IPS-18a (cell line): ENCODE measurements around the gene PLSCR2.

Experiments used
- H3K27ac ChIP-seq: one replicate; pipeline ENCODE4 v1.5.1; 2013; ENCODE audit warnings: low read length
- H3K27me3 ChIP-seq: one replicate; pipeline ENCODE4 v1.6.1; 2013; ENCODE audit warnings: mild to moderate bottlenecking, low read length; ENCODE audit not compliant: control insufficient read depth, insufficient read depth
- H3K36me3 ChIP-seq: one replicate; pipeline ENCODE4 v1.6.1; 2013; ENCODE audit warnings: low read depth, low read length; ENCODE audit not compliant: control insufficient read depth
- H3K4me1 ChIP-seq: one replicate; pipeline ENCODE4 v1.6.1; 2013; ENCODE audit warnings: low read depth, low read length; ENCODE audit not compliant: control insufficient read depth
- H3K4me3 ChIP-seq: one replicate; pipeline ENCODE4 v1.5.1; 2013; ENCODE audit warnings: low read length
- H3K9ac ChIP-seq: one replicate; pipeline ENCODE4 v1.6.1; 2013; ENCODE audit warnings: mild to moderate bottlenecking, low read length, moderate library complexity
- H3K9me3 ChIP-seq: one replicate; pipeline ENCODE4 v1.6.1; 2013; ENCODE audit warnings: low read depth, low read length; ENCODE audit not compliant: control insufficient read depth

PLSCR2 gene

DNA sequence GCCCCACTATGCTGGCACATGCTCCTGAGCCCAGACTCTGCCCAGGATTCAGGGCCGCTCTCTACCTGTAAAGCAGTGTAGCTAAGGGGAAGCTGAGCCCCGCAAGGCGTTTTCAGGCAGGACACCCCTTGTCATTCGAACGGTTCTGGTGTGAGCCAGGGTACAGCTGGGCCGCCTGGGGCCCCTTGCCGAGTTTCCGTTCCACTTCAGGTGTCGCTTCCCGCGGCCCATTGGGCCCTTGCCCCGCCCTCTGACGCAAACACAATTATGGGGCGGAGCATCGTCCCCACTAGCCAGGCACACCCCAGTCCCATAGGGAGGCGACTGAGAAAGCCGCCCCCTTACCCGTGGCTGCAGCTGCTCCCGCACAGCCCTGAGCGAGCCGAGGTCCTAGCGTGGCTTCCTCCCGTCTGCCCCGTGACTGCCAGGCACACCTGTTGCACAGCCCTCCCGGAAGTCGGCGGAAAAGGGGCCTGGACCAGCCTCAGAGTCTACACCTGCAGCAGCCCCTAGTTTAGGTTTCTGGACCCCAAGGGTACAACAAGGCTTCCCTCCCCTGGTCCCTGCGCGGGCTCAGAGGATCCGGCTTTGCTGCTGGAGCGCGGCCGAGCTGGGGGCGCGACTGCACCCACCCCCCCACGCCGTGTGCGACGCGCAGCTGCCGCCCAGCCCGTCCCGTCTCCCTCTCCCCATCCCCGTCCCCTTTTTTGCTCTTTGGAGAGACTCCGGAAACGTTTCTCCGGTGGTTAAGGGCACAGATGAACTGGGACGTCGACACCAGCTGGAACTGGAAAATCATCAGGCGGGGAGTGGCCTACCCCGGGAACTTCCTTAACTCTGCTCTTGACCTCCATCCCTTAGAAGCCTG, at the start of gene PLSCR2:
Gene PLSCR2, minus strand, starts transcription at position 412 of the 868 bp plus-strand sequence. CDS start 9,657 bp downstream, outside the sequence.
- Histone ChIP-seq H3K4me1 (no peaks in the 10 kb centered on the region), H3K27ac (no peak within 1 kb of the TSS), H3K9ac (no peak within 1 kb of the TSS), H3K4me3 (no peak within 1 kb of the TSS), H3K27me3 (no peaks in the 10 kb centered on the region), H3K36me3 (no peaks in the 10 kb centered on the region), H3K9me3 (no peaks in the 10 kb centered on the region)

- no peaks in the 10 kb centered on the region for H3K9me3 ChIP-seq
- no peaks in the 10 kb centered on the region for H3K36me3 ChIP-seq
- H3K4me3 ChIP-seq = no peak overlapping the region
Measured at GRCh38 chr3:146517684-146518435, 48.5 kb upstream of the PLSCR2 start.

GRCh38 chr3:146513386-146514051, 44.2 kb upstream of the PLSCR2 start:
- no peak overlapping the region for H3K9ac ChIP-seq
- H3K36me3 ChIP-seq = no peaks in the 10 kb centered on the region
- no peak overlapping the region for H3K4me3 ChIP-seq
- no peaks in the 10 kb centered on the region for H3K27me3 ChIP-seq
- no peak overlapping the region for H3K27ac ChIP-seq
- H3K9me3 ChIP-seq = no peaks in the 10 kb centered on the region
- H3K4me1 ChIP-seq = peaks cover 15% of the 10 kb centered on the region

More at GRCh38 chr3:146517684-146518435, 48.5 kb upstream of the PLSCR2 start:
- Histone ChIP-seq H3K9ac (no peak overlapping the region), H3K4me1 (peaks cover 15% of the 10 kb centered on the region), H3K27ac (no peak overlapping the region), H3K27me3 (no peaks in the 10 kb centered on the region)

DNA sequence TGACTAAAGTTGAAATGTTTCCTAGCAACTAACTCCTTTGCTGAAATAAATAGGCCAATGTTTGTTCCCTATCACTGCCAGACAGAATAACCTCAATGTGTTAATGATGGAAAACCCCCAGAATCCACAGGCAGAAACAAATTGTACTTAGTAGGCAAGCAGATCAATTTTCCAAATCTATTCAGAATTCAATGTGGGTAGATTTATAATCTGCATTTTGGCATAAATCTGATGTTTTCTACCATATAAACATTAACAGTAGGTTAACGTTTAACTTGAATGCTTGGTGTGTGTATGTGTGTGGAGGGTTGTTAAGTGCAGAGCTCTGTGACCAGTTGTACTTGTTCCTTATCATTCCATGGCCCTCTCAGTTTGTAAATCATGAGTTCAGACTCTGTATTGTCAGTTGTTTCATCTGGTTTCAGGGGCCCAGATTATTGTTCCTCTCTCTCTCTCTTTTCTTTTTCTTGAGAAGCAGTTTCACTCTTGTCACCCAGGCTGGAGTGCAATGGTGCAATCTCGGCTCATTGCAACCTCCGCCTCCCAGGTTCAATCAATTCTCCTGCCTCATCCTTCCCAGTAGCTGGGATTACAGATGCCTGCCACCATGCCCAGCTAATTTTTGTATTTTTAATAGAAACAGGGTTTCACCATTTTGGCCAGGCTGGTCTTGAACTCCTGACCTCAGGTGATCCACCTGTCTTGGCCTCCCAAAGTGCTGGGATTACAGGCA, 42.2 kb upstream of the PLSCR2 start:
- Histone ChIP-seq H3K36me3 (no peaks in the 10 kb centered on the region), H3K9me3 (no peaks in the 10 kb centered on the region), H3K9ac (no peak overlapping the region), H3K4me1 (peaks cover 30% of the 10 kb centered on the region), H3K27me3 (no peaks in the 10 kb centered on the region), H3K4me3 (no peak overlapping the region), H3K27ac (no peak overlapping the region)

DNA sequence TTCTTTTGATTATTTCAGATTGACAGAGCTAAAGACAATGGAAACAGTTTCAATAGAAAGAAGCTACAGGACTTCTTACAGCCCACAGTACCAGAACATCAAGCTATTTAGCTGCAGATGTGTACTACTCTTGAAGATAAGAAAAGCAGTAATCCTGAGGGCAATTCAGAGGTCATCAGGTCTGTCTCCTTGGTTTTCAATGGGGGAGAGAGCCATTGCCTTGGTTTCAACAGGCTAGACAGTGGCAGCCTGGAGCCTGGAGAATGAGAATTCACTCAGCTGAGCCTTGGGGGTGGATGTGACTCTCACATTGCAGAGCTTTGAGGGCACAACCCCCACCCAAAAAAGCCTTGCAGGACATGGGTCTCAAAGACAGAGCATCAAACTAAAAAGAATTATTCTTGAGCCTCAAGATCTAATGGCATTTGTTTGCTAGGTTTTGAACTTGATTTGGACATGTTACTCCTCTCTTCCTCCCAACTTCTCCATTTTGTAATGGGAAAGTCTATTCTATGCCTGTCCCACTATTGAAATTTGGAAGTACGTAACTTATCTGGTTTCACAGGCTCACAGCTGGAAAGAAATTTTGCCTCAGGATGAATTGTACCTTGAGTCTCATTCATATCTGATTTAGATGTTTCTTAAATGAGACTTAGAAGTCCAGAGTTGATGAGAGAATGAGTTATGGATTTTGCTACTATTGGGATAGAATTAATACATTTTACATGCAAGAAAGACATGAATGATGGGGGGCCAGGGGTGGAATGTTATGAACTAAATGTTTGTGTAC, 38.2 kb upstream of the PLSCR2 start:
- no peak overlapping the region for H3K4me3 ChIP-seq
- H3K27ac ChIP-seq = no peak overlapping the region
- H3K27me3 ChIP-seq = no peaks in the 10 kb centered on the region
- H3K9me3 ChIP-seq = no peaks in the 10 kb centered on the region
- H3K4me1 ChIP-seq = peaks cover 48% of the 10 kb centered on the region
- no peaks in the 10 kb centered on the region for H3K36me3 ChIP-seq
- H3K9ac ChIP-seq = no peak overlapping the region

DNA sequence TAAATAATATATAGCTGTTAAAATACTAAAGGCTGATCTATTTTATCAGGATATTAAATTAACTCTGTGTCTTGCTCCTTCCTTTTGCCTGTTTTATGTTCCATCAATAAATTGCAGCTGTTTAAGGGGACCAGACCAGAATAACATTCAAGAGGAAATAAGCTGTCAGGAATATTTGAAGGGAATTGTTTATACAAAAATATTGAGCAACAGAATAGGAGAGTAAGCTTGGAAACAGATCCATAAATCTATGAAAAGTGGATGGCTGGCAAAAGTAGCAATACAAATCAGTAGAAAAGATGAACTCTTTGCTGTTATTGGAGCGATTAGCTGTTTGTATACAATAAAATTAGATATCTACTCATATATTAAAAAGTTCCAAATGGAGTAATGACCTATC, 36.2 kb upstream of the PLSCR2 start:
- Histone ChIP-seq H3K4me1 (peaks cover 47% of the 10 kb centered on the region), H3K4me3 (no peak overlapping the region), H3K9me3 (no peaks in the 10 kb centered on the region), H3K9ac (no peak overlapping the region), H3K36me3 (no peaks in the 10 kb centered on the region), H3K27me3 (no peaks in the 10 kb centered on the region), H3K27ac (no peak overlapping the region)

GRCh38 chr3:146504498-146505197, 35.3 kb upstream of the PLSCR2 start:
- Histone ChIP-seq H3K27ac (peak overlapping the region; percentile 57), H3K9ac (no peak overlapping the region), H3K9me3 (no peaks in the 10 kb centered on the region), H3K4me1 (peaks cover 47% of the 10 kb centered on the region), H3K4me3 (no peak overlapping the region), H3K27me3 (no peaks in the 10 kb centered on the region), H3K36me3 (no peaks in the 10 kb centered on the region)

GRCh38 chr3:146503461-146504202, 34.3 kb upstream of the PLSCR2 start:
- Histone ChIP-seq H3K4me1 (peaks cover 47% of the 10 kb centered on the region), H3K4me3 (no peak overlapping the region), H3K9me3 (no peaks in the 10 kb centered on the region), H3K9ac (no peak overlapping the region), H3K27ac (no peak overlapping the region), H3K36me3 (no peaks in the 10 kb centered on the region), H3K27me3 (no peaks in the 10 kb centered on the region)

DNA sequence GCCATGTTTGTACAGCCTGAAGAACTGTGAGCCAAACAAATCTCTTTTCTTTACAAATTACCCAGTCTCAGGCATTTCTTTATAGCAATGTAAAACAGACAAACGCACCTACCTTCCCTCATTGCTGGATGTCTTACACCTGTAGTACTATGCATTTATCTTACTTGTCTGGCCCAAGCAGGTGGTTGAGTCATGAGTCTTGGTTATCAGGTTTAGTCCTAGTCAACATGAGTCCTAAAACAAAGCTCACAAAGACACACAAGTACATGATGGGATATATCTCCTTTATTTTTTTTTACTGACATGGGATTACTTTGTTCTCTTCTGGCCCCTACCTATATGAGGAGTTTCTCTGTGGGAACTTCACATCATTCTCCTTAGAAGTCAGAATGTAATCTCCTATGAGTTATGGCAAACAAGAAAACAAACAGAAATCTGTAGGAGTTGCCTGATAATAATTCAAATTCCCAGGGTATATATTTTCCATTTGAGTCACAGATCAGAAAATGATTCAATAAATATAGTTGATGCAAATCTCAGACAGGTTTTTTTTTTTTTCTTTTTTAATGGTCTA, 33.6 kb upstream of the PLSCR2 start:
- Histone ChIP-seq H3K9me3 (no peaks in the 10 kb centered on the region), H3K27me3 (no peaks in the 10 kb centered on the region), H3K9ac (no peak overlapping the region), H3K27ac (no peak overlapping the region), H3K4me3 (no peak overlapping the region), H3K36me3 (no peaks in the 10 kb centered on the region), H3K4me1 (peaks cover 45% of the 10 kb centered on the region)
